Uterus (tissue), 2 donors: Measurements from ENCODE around the gene CDH22.

Source experiments
- POLR2A ChIP-seq, 2 donors: fragments of 450-650 bp; IDR thresholded peaks; one replicate each; pipeline ENCODE4 v1.6.1; 2016; ENCODE audit warnings: antibody characterized with exemption in 2 of 2, mild to moderate bottlenecking in 1 of 2, moderate library complexity in 1 of 2
- TF ChIP-seq, protein P1 (sequence below), 4 experiments: fragments of 200-600 bp in 2 of 4; fragments of 450-650 bp in 2 of 4; sonication (generic) in 2 of 4; IDR thresholded peaks; one replicate each; pipeline ENCODE4 v1.5.1; 2016 to 2019; ENCODE audit warnings: antibody characterized with exemption in 4 of 4, mild to moderate bottlenecking in 2 of 4, moderate library complexity in 1 of 4

- TF ChIP-seq, protein P1, sequence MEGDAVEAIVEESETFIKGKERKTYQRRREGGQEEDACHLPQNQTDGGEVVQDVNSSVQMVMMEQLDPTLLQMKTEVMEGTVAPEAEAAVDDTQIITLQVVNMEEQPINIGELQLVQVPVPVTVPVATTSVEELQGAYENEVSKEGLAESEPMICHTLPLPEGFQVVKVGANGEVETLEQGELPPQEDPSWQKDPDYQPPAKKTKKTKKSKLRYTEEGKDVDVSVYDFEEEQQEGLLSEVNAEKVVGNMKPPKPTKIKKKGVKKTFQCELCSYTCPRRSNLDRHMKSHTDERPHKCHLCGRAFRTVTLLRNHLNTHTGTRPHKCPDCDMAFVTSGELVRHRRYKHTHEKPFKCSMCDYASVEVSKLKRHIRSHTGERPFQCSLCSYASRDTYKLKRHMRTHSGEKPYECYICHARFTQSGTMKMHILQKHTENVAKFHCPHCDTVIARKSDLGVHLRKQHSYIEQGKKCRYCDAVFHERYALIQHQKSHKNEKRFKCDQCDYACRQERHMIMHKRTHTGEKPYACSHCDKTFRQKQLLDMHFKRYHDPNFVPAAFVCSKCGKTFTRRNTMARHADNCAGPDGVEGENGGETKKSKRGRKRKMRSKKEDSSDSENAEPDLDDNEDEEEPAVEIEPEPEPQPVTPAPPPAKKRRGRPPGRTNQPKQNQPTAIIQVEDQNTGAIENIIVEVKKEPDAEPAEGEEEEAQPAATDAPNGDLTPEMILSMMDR (IDR thresholded peaks at IDR 0.05), result no peak
- no peak for TF ChIP-seq POLR2A (IDR thresholded peaks at IDR 0.05)
These were observed 178.3 kb downstream of the CDH22 start for GRCh38 chr20:46129955-46130481.
